ENCODE measurements around the gene OR8I2.
"Not testable (repeated sequence)": the region's sequence is repeated elsewhere in the genome, so short reads cannot be mapped to it uniquely, and the experiment has no call there.

Gene OR8I2

GRCh38 chr11:56093008-56093407 lies at the start of gene OR8I2:
Gene OR8I2 (plus strand): TSS chr11:56093308. CDS start chr11:56093308, 0 bp downstream.
- no peak for DNase-seq (ENCODE audit: low read depth in 2 of 2)

- no peak for DNase-seq (ENCODE audit: low read depth in 2 of 2)
These were observed 47.6 kb upstream of the OR8I2 start for GRCh38 chr11:56045538-56045937.

- no peak for DNase-seq (ENCODE audit: low read depth in 2 of 2)
These were observed 44.6 kb upstream of the OR8I2 start for GRCh38 chr11:56048480-56048879.

GRCh38 chr11:56049487-56049886 lies 43.6 kb upstream of the OR8I2 start:
- no peak for DNase-seq (ENCODE audit: low read depth in 2 of 2)

GRCh38 chr11:56056366-56056765 lies 36.7 kb upstream of the OR8I2 start:
- not testable (repeated sequence) for DNase-seq (ENCODE audit: low read depth in 2 of 2)

GRCh38 chr11:56057661-56058237 lies 35.4 kb upstream of the OR8I2 start:
- not testable (repeated sequence) for DNase-seq (ENCODE audit: low read depth in 2 of 2)

GRCh38 chr11:56058260-56058780 lies 34.8 kb upstream of the OR8I2 start:
- DNase-seq (ENCODE audit: low read depth in 2 of 2), result not testable (repeated sequence)

GRCh38 chr11:56066980-56067379 lies 26.1 kb upstream of the OR8I2 start:
- DNase-seq (ENCODE audit: low read depth in 2 of 2), result no peak

- DNase-seq (ENCODE audit: low read depth in 2 of 2), result no peak
These were observed 3.4 kb upstream of the OR8I2 start for GRCh38 chr11:56089697-56090096.

GRCh38 chr11:56103210-56103737 lies 10.2 kb downstream of the OR8I2 start, which contains the start of gene OR8H2:
Gene OR8H2 (plus strand): TSS chr11:56103687. CDS start chr11:56105043, 1,356 bp downstream.
- no peak for DNase-seq (ENCODE audit: low read depth in 2 of 2)

GRCh38 chr11:56122073-56122472 lies 29.0 kb downstream of the OR8I2 start, which contains the start of gene OR8H3:
Gene OR8H3 (plus strand): TSS chr11:56122373. CDS start chr11:56122373, 0 bp downstream.
- no peak for DNase-seq (ENCODE audit: low read depth in 2 of 2)

- no peak for DNase-seq (ENCODE audit: low read depth in 2 of 2)
These were observed 47.1 kb downstream of the OR8I2 start, which contains the start of gene OR8J3 for GRCh38 chr11:56140151-56140661. Gene OR8J3 (minus strand): TSS chr11:56140201. CDS start chr11:56137718, 2,483 bp downstream.

GRCh38 chr11:56143681-56144080 lies 50.6 kb downstream of the OR8I2 start:
- not testable (repeated sequence) for DNase-seq (ENCODE audit: low read depth in 2 of 2)
